Stimulated activated CD8-positive, alpha-beta memory T cell treated with anti-CD3 and anti-CD28 coated beads, Interleukin-15, amount 100 ng/mL, for 24 hours (primary cell): Measurements from ENCODE around the gene GRIA3.

Source experiments
- DNase-seq: peaks from one replicate; pipeline ENCODE4 v3.0.0-alpha.2; 2020; ENCODE audit warnings: low read depth

GRIA3 gene

DNA sequence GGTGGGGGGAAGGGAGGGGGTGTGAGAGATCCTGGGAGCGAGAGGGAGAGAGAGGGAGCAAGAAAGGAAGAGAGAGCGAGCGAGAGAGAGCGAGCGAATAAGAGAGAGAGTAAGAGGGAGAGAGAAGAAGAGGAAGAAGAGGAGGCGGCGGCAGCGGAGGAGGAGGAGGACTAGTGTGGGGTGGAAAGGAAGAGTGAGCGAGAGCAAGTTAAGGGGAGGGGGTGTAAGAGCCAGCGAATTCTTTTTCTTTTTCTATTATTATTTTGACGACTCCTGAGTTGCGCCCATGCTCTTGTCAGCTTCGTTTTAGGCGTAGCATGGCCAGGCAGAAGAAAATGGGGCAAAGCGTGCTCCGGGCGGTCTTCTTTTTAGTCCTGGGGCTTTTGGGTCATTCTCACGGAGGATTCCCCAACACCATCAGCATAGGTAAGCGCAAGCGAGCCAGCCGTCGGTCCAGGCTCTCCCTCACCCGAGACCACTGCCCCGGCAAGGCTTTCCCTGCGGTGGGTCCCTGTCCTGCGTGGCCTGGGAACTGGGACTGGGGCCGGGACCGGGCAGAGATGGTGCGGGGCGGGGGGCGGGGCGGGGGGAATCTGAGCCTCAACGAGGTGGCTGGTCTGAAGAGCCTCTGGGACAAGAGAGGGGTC is at the start of gene GRIA3:
TSS of gene GRIA3 (plus strand) at position 60 of the 647 bp plus-strand sequence. CDS start at position 318, 258 bp downstream.
- no peak for DNase-seq

DNA sequence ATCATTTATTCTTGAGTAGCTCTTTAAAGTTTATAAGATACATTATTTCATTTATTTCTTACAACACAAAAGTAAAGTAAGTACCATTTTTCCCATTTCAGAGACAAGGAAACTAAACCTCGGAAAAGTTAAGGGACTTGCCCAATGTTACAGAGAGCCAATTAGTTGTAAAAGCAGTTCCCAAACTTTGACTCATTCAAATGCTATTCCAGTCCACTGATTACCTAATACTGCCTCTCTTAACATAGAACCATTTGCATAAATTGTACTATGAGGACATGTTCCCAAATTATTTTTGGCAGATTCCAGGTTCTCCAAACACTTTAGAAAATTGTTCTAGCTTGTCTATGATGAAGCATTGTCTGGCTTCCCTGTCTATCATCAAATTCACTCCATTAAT is 45.6 kb upstream of the GRIA3 start:
- DNase-seq: no peak

- no peak for DNase-seq
Measured at GRCh38 chrX:123140454-123140853, 43.6 kb upstream of the GRIA3 start.

- DNase-seq: no peak
Measured at GRCh38 chrX:123140904-123141303, 43.2 kb upstream of the GRIA3 start.

GRCh38 chrX:123153846-123154335 is 30.2 kb upstream of the GRIA3 start:
- no peak for DNase-seq

DNA sequence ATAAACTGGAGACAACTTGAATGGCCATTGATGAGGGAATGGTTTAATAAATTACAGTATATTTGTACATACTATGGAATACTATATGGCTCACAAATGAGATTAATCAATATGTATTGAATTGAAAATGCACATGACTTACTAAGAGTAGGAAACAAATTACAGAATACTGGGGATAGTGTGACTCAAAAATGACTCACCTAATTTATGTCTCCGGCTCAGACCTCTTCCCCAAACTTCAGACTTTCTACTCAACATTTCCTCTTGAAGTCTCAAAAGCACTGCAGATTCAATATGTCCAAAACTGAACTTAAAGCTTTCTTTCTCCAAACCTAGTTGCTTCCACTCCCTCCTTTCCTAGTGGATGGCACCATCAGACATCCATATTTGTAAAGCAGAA is 28.8 kb upstream of the GRIA3 start:
- no peak for DNase-seq

DNA sequence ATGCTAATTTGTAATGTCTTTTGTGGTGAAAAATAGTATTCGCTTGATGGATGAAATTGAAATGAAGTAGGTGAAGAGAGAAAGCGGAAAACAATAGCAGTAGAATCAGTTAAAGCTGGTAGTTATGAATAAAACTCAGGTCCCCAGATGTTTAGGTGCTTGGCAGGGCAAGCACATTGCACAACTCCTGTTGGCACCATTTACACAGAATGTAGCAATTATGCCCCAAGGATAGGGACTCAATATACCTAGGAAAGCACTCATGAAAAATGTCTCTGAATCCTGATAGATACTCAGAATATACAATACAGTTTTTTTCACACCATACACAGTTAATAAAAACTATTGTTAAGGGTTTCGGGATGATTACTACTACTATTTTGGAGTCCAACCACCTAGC is 26.5 kb upstream of the GRIA3 start:
- DNase-seq: no peak

DNA sequence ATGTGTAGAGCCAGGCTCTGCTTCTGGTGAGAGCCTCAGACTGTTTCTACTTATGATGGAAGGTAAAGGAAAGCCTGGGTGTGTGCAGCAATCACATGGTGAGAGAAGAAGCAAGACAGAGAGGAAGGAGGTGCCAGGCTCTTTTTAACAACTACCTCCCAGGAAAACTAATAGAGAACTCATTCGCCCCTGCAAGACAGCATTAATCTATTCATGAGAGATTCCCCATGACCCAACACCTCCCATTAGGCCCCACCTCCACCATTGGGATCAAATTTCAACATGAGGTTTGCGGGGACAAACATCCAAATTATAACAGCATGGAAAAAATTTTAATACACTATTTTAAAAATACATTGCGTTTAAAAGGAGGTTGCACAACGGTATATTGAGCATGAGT is 24.7 kb upstream of the GRIA3 start:
- no peak for DNase-seq

DNA sequence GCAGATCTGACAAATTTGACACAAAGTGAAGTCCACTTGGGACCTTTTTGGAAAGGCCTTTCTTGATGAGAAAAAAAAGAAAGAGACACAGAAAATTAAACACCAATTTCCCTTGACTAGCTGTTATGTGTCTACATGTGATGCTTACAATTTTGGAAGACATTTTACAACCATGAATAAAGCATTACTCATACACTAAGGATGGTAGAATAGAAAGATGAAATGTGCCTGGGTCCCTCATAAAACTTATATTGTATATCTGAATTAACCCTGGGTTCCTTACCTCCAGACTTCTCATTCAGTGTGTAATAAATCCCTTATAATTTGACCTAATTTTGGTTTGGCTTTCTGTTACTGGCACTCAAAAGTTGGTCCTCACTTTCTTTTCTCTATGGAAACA is 16.5 kb upstream of the GRIA3 start:
- DNase-seq: no peak

DNA sequence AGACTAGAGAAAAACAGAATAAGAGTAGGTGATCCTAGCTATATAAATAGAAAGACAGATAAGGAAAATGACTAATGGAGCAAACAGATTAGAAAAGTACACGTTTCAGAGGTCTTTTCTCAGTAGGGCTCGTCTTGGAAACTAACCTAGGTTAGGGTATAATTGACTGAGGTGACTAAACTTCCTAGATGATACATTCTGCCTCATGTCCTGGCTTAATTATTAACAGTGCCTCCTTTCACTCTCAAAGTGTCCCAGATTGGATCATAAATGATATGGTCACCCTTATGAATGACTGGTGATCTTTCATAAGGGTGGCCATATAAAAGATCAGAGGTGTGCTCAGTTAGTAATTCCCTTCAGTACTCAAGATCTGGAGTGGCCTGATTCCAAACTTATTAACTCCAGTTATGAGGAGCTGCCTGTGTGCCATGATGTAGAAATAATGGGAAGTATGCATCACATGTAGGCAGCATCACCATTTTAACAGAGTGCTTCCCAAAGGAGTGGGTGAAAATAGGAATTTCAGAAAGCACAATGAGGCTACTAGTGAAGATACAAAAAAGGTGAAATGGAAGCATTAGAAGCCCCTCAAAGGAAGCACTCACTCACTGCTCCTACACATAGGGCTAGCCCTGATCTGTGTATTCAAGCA is 14.7 kb upstream of the GRIA3 start:
- DNase-seq: no peak

- no peak for DNase-seq
Measured at GRCh38 chrX:123170546-123170945, 13.5 kb upstream of the GRIA3 start.

- no peak for DNase-seq
Measured at GRCh38 chrX:123171781-123172180, 12.3 kb upstream of the GRIA3 start.

- no peak for DNase-seq
Measured at GRCh38 chrX:123172869-123173268, 11.2 kb upstream of the GRIA3 start.

- no peak for DNase-seq
Measured at GRCh38 chrX:123173833-123174232, 10.2 kb upstream of the GRIA3 start.

DNA sequence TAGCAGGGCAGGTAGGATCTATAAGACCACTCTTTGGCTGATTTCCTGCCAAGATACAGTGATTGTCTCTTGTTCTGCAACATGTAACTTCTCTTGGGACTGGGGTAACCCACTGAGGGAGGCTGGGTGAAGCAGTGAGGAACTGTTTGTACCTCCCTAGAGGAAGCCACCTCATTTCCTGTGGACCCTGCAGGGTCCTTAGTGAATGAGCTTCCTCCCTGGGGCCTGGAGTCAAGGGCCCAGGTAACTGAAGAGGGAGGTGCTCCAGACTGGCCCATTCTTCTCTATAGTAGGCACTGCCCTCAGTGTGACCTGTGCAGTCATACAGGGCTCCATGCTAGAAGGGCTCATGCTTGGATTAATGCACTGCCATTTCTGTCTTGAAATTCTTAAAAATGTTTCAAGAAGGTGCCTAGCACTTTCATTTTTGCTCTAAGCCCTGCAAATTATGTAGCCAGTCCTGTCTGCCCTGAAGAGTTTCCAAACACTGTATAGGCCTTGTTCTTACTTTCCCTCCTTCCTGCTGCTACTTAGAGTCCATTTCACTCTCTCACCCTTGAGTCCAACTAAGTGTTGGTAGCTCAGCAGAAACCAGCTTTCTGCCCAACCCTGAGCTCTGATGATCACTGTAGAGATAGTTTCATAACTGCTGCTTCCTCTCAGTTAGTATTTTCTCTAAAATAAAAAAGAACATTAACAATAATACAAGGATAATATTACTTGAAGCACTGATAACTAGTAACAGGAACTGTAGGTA is 8.5 kb upstream of the GRIA3 start:
- DNase-seq: no peak

DNA sequence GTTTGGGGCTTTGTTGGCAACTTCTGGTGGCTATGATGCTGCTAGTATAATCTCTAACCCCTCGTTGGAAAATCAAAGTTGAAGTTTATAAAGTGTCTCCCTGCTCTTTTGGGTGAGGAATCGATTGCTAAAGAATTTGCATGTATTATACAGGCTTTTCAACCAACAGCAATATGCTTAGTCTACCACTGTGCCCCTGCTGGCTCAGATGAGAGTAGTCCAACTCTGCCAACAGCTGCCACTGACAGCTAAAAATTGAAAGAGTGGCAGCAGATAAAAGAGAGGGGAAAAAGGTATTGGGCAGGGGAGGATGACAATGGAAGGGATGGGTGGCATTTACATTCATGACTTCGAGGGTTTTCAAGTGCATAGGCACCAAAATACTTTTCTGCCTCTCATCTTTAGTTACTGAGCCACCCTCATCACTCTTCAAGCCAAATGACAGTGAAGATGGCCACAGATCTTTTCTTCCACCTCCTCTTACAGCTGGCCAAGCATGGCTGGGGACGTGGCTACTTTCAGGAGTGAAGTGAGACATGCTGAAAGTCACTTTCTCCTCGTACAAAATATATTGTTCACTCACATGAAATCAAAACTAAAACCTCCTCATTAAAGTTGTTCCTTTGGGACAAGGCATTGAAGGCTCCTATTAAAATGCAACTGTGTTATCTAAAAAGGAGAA is 2.7 kb upstream of the GRIA3 start:
- DNase-seq: no peak

DNA sequence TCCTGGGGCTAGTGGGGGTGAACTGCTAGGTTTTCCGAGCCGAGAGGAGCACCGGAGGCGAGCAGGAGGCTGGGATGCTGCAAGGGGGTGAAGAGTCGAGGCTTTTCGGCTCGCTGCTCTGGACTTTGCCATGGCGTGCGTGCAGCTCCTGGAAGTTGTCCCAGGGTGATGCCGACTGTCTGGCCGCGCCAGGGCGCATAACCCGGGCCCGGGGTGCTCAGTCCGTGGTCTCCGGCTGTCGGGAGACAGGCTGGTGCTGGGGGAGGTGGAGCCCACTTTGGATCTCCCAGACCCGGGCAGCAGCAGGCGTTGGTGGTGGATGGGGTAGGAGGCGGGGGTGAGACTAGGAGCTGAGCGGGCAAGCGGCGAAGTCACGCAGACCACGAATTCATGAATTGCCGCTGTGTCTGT is 793 bp downstream of the GRIA3 start:
- DNase-seq: no peak

- no peak for DNase-seq
Measured at GRCh38 chrX:123185721-123186120, 1.6 kb downstream of the GRIA3 start.

GRCh38 chrX:123186801-123187200 is 2.7 kb downstream of the GRIA3 start:
- no peak for DNase-seq

DNA sequence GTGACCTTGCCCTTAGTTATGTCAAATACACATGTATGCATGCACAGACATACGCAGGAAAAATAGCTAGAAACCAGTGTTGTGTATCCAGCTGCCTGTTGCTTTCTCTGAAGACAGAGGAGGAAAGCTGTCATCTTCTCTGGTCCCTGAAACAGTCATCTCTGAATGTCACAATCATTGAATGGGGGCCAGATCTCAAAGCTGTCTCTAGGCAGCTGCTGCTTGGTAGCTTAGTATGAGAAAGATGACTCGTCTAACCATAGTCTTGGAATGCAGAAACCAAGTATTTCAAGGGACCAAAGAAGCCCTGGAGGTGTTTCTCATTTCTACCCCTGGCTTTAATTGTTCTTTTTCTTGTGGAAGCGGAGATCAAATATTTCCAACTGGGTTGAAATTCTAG is 4.0 kb downstream of the GRIA3 start:
- no peak for DNase-seq

DNA sequence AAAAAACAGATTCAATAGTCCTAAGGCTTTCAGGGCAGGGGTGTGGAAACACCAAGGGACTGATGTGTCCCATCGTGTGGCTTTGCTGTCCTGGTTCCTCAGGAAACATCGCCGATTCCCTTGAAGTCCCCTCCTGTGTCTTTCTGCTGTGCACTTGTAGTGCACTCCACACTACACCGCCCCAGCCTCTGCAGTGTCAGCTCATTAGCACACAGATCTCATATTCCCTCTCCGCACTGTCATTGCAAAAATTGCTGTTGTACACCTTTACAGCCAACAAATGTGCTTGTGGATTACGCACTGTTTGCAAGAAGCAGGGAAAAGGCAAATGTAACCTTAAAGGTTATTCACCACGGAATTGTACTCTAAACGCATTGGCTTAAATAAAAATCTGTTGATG is 5.3 kb downstream of the GRIA3 start:
- DNase-seq: no peak

DNA sequence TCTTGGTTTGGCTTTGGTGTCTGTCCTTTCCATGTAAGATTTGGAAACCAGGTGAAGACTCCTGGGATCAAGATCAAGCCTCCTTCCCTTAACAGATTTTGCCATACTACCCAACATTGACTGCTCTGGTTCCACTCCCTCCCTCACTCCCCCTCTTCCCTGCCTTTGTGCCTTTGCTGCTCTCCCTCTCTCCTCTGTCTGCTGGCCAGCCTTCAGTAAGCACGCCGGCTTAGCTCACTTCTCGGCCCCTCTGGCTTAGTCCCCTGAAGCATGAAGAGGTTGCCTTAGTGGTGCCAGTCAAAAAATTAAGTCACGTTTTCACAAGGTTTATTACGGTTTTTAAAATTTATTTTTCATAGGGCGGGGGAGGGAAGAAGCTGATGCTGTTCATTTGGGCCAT is 6.0 kb downstream of the GRIA3 start:
- no peak for DNase-seq

- no peak for DNase-seq
Measured at GRCh38 chrX:123193101-123193500, 9.0 kb downstream of the GRIA3 start.
